ENCODE data around the gene ARHGAP32.
"Not testable (repeated sequence)": the region's sequence is repeated elsewhere in the genome, so short reads cannot be mapped to it uniquely, and the experiment has no call there.

ARHGAP32 gene

GRCh38 chr11:129018126-129018525 is 174.0 kb downstream of the ARHGAP32 start:
- DNase-seq = no peak

GRCh38 chr11:129013737-129014475 is 178.2 kb downstream of the ARHGAP32 start:
- no peak for DNase-seq

- DNase-seq = no peak
Measured at GRCh38 chr11:129012880-129013279, 179.2 kb downstream of the ARHGAP32 start.

- DNase-seq = no peak
Measured at GRCh38 chr11:129006161-129006560, 186.0 kb downstream of the ARHGAP32 start.

GRCh38 chr11:128999165-128999564 is 193.0 kb downstream of the ARHGAP32 start:
- DNase-seq = not testable (repeated sequence)

GRCh38 chr11:128988242-128988970 is 203.7 kb downstream of the ARHGAP32 start:
- DNase-seq = no peak

- DNase-seq = no peak
Measured at GRCh38 chr11:128985880-128986279, 206.2 kb downstream of the ARHGAP32 start.

GRCh38 chr11:128983023-128983422 is 209.1 kb downstream of the ARHGAP32 start:
- DNase-seq = no peak

GRCh38 chr11:128981254-128981653 is 210.9 kb downstream of the ARHGAP32 start:
- DNase-seq = no peak

- DNase-seq = no peak
Measured at GRCh38 chr11:128970598-128971190, 221.4 kb downstream of the ARHGAP32 start.

- DNase-seq = no peak
Measured at GRCh38 chr11:128968916-128969315, 223.2 kb downstream of the ARHGAP32 start.

- DNase-seq = no peak
Measured at GRCh38 chr11:128967578-128967977, 224.5 kb downstream of the ARHGAP32 start.

GRCh38 chr11:128965485-128965884 is 226.6 kb downstream of the ARHGAP32 start:
- DNase-seq = no peak

GRCh38 chr11:128964463-128964930 is 227.6 kb downstream of the ARHGAP32 start:
- no peak for DNase-seq

GRCh38 chr11:128963744-128964325 is 228.3 kb downstream of the ARHGAP32 start:
- no peak for DNase-seq

GRCh38 chr11:128962896-128963295 is 229.2 kb downstream of the ARHGAP32 start:
- DNase-seq = no peak

- no peak for DNase-seq
Measured at GRCh38 chr11:128961645-128962044, 230.5 kb downstream of the ARHGAP32 start.

GRCh38 chr11:128957202-128957482 is 235.0 kb downstream of the ARHGAP32 start:
- DNase-seq = no peak

GRCh38 chr11:128956401-128957201 is 235.5 kb downstream of the ARHGAP32 start:
- DNase-seq = no peak

GRCh38 chr11:128955636-128956035 is 236.5 kb downstream of the ARHGAP32 start:
- no peak for DNase-seq

- DNase-seq = no peak
Measured at GRCh38 chr11:128953151-128953550, 239.0 kb downstream of the ARHGAP32 start.

- no peak for DNase-seq
Measured at GRCh38 chr11:128949791-128950454, 242.2 kb downstream of the ARHGAP32 start.

Measured in activated effector memory CD4-positive, alpha-beta T cell treated with anti-CD3 and anti-CD28 coated beads, Interleukin-2, amount 50 U/mL, for 16 hours (primary cell).